Testis (tissue), 5 donors: Measurements from ENCODE around the gene TMEM244. TPM values are rescaled to one million over a fixed set of nuclear protein-coding genes. Genes with fewer than 3 reads are reported as not detected.

Experiments
- DNase-seq: peaks from one replicate; pipeline ENCODE4 v3.0.0-alpha.2; 2019
- H3K27ac ChIP-seq, 2 donors: fragments of 200-600 bp; sonication (generic); one replicate each; pipeline ENCODE4 v1.5.1; 2019
- H3K27me3 ChIP-seq: fragments of 200-600 bp; sonication (generic); one replicate; pipeline ENCODE4 v1.5.1; 2019
- H3K36me3 ChIP-seq: fragments of 200-600 bp; sonication (generic); one replicate; pipeline ENCODE4 v1.5.1; 2017; ENCODE audit warnings: low read depth; ENCODE audit errors: missing control alignments
- H3K4me1 ChIP-seq: fragments of 200-600 bp; sonication (generic); one replicate; pipeline ENCODE4 v1.5.1; 2019
- H3K4me3 ChIP-seq, 2 donors: fragments of 200-600 bp; sonication (generic); one replicate each; pipeline ENCODE4 v1.5.1; 2017 to 2019
- H3K9me3 ChIP-seq: fragments of 200-600 bp; sonication (generic); one replicate; pipeline ENCODE4 v1.5.1; 2017
- CTCF ChIP-seq, 3 experiments: fragments of 450-650 bp in 2 of 3; fragments of 200-600 bp in 1 of 3; sonication (generic) in 1 of 3; IDR thresholded peaks; one replicate each; pipeline ENCODE4 v1.5.1; 2016 to 2019; ENCODE audit warnings: antibody characterized with exemption in 3 of 3, mild to moderate bottlenecking in 2 of 3, moderate library complexity in 1 of 3
- POLR2A ChIP-seq: fragments of 450-650 bp; IDR thresholded peaks from one replicate; pipeline ENCODE4 v1.6.1; 2017; ENCODE audit warnings: antibody characterized with exemption, mild to moderate bottlenecking, moderate library complexity
- WGBS, 2 donors: methylation state at CpG; one replicate each; pipeline ENCODE4 v1.1.5; 2018; 5-methylcytosine and 5-hydroxymethylcytosine counted together
- intact Hi-C: fragments of 100-400 bp; cut with DNase I; formaldehyde crosslinking; loops from one replicate; pipeline ENCODE4 v1.15.1; 2023; ENCODE audit warnings: low total_unique reads
- long read RNA-seq, 2 donors: transcript quantifications; one replicate each; lab custom pipeline, GENCODE V29; 2026
- polyA plus RNA-seq: library from polyadenylated mRNA; stranded (reverse); fragments of 350-450 nt; fragmentation: Illumina TruSeq; extraction: RNeasy Lipid Tissue Mini Kit (QIAGEN cat#74804); gene quantifications from one replicate; pipeline ENCODE4 v1.2.3, GENCODE V29; 2014; ENCODE audit warnings: low read depth, low replicate concordance; ENCODE audit not compliant: insufficient read depth
- total RNA-seq, 2 donors: library from RNA; depleted of rRNA; stranded (reverse); fragments of >200 nt; gene quantifications; one replicate each; pipeline ENCODE4 v1.2.3, GENCODE V29; 2016

The TMEM244 gene
- total RNA-seq (not detected), polyA plus RNA-seq (not detected)
- long read RNA-seq, donor 1: 0 reads
- long read RNA-seq, donor 2: 0 reads

DNA sequence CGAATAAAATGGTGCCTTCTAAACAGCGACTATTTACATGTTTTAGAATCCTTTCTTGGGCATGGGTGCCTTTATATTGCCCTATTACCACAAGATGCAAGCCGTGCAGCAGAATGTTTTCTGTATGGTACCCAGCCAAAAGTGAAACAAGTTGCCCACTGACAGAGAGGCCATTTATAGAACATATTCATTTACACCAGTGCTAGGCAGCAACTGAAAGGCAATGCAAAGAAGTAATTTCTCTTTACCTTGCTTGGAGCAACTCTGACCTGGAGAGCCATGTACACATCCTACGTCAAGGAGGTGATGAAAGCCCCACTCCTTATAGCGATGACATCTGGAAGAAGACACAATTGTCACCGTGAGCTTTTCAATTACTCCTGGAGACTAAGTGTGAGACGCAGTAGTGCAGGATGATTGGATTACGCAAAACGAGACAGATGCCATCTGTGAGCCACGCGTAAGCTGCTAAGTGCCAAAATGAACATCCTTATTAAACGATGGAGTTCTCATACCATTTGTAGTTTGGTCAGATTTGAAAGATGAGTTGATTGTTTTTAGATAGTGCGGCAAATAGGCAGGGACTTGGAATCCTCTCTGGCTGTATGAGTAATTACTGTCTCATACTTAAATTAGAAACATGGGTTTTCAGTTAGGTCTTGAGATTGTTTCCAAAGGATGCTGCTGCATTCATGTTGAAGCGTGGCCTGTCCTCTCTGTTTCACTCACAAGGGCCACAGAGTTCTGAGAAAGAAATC lies at the start of gene TMEM244:
TSS of gene TMEM244 (minus strand) at position 408 of the 758 bp plus-strand sequence. CDS start at position 281, 127 bp downstream.
- no peak for DNase-seq
- Histone ChIP-seq H3K4me1 (peaks cover 3% of the 10 kb centered on the region), H3K9me3 (no peaks in the 10 kb centered on the region), H3K4me3 (no peak within 1 kb of the TSS), H3K36me3 (no peaks in the 10 kb centered on the region), H3K27ac (no peak within 1 kb of the TSS), H3K27me3 (no peaks in the 10 kb centered on the region)
- TF ChIP-seq POLR2A: no peak
- TF ChIP-seq CTCF (IDR thresholded peaks at IDR 0.05): no peak
- WGBS, 2 donors: 87 to 92% methylated on average over 14 of the region's 14 CpGs
- intact Hi-C loops: no loop called here

DNA sequence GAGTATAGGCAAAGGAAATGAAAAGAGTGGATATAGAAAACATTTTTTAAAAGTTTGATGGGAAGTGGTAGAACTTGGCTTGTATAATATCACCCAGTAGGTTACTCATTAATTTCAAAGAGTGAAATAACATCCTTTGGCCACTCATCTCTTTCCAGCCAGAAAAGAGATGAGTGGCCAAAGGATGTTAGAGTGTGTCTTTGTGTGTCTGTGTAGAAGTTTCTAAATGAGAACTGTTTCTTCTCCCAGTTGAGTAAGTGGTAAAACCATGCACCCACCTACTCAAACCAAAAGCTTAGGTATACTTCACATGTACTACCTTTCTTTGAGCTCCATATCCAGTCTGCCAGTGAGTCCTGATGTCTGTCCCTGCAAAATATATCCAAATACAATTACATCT lies 47.7 kb upstream of the TMEM244 start:
- Histone ChIP-seq H3K27me3 (no peaks in the 10 kb centered on the region), H3K27ac (no peak overlapping the region), H3K9me3 (no peaks in the 10 kb centered on the region), H3K4me3 (no peak overlapping the region), H3K4me1 (no peaks in the 10 kb centered on the region), H3K36me3 (no peaks in the 10 kb centered on the region)
- no peak for TF ChIP-seq POLR2A
- no peak for TF ChIP-seq CTCF (IDR thresholded peaks at IDR 0.05)
- intact Hi-C loops: no loop called here
- DNase-seq: no peak

DNA sequence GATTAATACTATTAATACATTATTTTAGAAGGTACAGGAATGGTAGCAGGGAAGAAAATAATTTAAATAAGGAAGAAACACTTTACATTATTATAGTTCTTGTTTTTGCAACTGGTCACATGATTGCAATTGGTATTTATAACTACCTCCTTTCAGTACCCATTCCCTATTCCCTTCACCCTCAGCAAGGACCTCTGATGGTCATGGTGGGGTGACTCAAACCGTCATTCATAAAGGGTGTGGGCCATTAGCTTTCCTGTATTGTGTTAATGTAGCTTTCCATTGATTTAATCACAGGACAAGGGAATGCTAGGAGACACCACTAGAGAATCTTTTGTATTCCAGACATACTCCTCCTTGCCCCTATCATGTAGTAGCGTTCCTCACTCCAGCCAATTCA lies 47.2 kb upstream of the TMEM244 start:
- H3K4me3 ChIP-seq: no peak overlapping the region
- H3K9me3 ChIP-seq: no peaks in the 10 kb centered on the region
- DNase-seq: no peak
- H3K27ac ChIP-seq: no peak overlapping the region
- TF ChIP-seq POLR2A (no peak), CTCF (IDR thresholded peaks at IDR 0.05) (no peak)
- no peaks in the 10 kb centered on the region for H3K27me3 ChIP-seq
- 83 to 85% methylated on average over 2 of the region's 2 CpGs for WGBS, 2 donors
- intact Hi-C loops: no loop called here
- H3K4me1 ChIP-seq: no peaks in the 10 kb centered on the region
- no peaks in the 10 kb centered on the region for H3K36me3 ChIP-seq

GRCh38 chr6:129906515-129907077 lies 45.5 kb upstream of the TMEM244 start:
- WGBS, 2 donors: 81 to 84% methylated on average over 3 of the region's 3 CpGs
- H3K4me3 ChIP-seq: no peak overlapping the region
- H3K27me3 ChIP-seq: no peaks in the 10 kb centered on the region
- intact Hi-C loops: no loop called here
- no peak overlapping the region for H3K27ac ChIP-seq
- H3K4me1 ChIP-seq: no peaks in the 10 kb centered on the region
- H3K9me3 ChIP-seq: no peaks in the 10 kb centered on the region
- TF ChIP-seq CTCF (IDR thresholded peaks at IDR 0.05) (no peak), POLR2A (no peak)
- DNase-seq: no peak
- H3K36me3 ChIP-seq: no peaks in the 10 kb centered on the region

DNA sequence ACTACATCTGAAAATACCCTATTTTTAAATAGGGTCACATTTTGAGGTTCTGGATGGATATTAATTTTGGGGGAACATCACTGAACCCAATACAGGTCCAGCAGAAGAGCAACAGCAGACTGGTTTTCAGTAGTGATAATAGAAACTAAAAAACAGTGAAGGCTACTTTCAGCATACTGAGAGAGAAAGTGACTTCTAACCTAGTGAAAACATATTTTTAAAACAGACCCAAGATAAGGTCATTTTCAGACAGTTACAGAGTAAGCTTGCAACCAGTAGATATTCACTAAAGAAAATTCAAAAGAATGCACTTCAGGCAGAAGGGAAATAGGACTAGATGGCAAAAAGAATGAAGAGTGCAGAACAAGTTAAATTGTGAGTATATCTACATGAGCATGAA lies 42.0 kb upstream of the TMEM244 start:
- Histone ChIP-seq H3K9me3 (no peaks in the 10 kb centered on the region), H3K27ac (no peak overlapping the region), H3K4me1 (no peaks in the 10 kb centered on the region), H3K27me3 (no peaks in the 10 kb centered on the region), H3K4me3 (no peak overlapping the region), H3K36me3 (no peaks in the 10 kb centered on the region)
- no peak for TF ChIP-seq POLR2A
- no peak for TF ChIP-seq CTCF (IDR thresholded peaks at IDR 0.05)
- intact Hi-C loops: no loop called here
- no peak for DNase-seq
